NCI-H345 (cell line): ENCODE measurements around the gene CMTM4.

ENCODE experiments used
- DNase-seq: peaks from one replicate; lab custom pipeline; 2025; lab: John Stamatoyannopoulos, UW

CMTM4 gene

GRCh38 chr16:66696669-66697630 is at the start of gene CMTM4:
Gene CMTM4, minus strand, starts transcription at chr16:66696743. Its CDS starts 218 bp downstream, at chr16:66696525.
- peak; percentile 80 for DNase-seq

DNA sequence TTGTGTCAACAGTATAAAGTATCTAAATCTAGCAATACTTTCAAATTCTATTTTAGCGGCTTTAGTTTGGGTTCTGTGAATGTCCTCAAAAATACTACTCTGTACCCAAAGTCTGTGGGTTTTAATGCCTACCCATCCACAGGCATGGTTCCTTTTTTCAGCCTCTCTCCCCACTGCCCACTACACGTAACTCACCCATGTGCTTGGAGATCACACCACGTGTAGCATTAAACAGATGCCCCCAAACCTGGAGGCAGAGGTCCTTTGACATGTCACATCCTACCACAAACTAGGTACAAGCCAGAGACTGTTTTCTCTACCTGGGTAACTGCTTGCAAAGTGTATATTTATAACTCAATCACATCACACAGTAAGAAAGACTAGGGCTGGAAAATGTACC is 49.5 kb upstream of the CMTM4 start:
- DNase-seq: no peak

GRCh38 chr16:66741950-66742808 is 45.6 kb upstream of the CMTM4 start:
- no peak for DNase-seq

- DNase-seq: no peak
Measured at GRCh38 chr16:66741169-66741900, 44.8 kb upstream of the CMTM4 start.

GRCh38 chr16:66740533-66740932 is 44.0 kb upstream of the CMTM4 start:
- DNase-seq: no peak

DNA sequence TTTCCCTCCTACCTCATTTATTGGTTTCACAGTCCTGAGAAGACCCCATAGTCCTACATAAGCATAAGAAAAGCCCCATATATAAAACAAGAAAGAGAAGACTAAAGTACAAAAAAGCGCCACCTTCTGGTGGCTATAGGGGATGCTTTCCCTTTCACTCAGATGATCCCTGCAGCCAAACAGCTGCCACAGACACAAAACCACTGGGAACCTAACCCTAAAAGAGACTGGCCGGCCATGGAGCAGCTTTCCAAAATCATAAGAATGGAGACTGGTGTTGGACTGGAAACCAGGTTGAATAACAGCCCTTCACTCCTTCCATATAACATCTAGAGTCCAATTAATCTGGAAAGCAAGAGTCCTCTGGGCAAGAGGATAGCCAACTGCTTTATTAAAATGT is 43.5 kb upstream of the CMTM4 start:
- DNase-seq: no peak

DNA sequence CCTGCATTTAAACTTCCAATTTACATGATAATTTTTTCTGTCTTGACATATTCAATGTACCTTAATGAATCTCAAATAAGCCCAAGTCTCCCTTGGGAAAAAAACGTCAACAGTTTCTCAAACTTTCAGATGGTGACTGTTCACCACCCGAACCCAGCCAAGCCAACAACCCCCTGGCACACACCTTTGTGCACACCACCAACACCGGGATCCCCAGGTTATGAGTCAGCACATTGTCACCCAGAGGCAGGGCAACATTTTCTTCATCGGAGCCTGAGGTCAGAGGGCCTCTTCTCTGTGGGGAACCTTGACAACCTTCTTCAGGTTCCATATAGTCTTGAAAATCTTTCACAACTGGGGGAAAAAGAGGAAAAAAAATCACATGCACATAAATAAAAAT is 39.3 kb upstream of the CMTM4 start:
- no peak for DNase-seq

- no peak for DNase-seq
Measured at GRCh38 chr16:66731101-66731500, 34.6 kb upstream of the CMTM4 start.

- peak; percentile 5 for DNase-seq
Measured at GRCh38 chr16:66728804-66729203, 32.3 kb upstream of the CMTM4 start.

DNA sequence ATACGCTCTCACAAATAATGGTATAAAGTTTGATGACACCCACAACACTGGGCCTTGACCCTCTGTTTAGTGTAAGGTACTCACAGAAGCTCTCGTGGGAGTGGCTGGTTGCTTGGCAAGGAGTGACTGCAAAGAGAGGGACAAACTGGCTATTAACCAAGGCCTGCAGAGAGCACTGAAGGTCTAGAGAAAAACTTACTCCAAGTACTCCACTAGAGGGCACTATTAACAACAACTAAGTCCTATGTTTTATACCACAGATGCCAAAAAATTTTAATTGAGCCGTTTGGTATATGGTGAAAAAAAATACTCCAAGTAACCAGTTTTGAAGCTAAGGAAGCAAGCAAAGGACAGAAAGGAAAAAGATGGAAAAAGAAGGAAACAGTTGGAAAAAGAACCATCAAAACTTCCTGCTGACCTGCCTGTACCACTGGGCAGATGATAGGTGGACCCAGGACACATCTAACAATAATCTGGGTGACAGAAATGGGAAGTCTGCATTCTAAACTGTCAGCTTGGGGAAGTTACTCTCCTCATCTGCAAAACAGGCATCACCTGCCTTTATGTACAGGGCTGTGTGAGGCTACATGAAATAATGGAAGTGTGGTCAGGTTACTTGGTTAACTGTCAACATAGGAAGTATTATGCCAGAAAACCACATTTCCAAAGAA is 31.7 kb upstream of the CMTM4 start:
- DNase-seq: peak; percentile 37

GRCh38 chr16:66720766-66721165 is 24.2 kb upstream of the CMTM4 start:
- no peak for DNase-seq

DNA sequence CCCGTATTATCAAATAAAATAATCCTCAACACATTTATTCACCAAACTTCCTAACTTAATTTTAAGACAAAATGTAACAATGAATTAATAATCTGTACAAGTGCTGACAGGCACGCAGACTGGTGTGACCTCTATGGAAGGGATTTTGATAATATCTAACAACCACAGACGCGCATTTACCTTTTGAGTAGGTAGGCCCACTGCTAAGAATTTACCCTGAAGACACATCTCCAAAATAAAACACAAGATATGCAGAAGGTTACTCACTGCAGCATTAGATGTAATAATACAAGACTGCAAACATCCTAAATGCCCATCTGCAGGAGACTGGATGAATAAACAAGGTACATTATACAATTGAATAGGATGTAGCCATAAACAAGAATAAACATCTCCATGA is 22.7 kb upstream of the CMTM4 start:
- no peak for DNase-seq

GRCh38 chr16:66717776-66718175 is 21.2 kb upstream of the CMTM4 start:
- DNase-seq: no peak

DNA sequence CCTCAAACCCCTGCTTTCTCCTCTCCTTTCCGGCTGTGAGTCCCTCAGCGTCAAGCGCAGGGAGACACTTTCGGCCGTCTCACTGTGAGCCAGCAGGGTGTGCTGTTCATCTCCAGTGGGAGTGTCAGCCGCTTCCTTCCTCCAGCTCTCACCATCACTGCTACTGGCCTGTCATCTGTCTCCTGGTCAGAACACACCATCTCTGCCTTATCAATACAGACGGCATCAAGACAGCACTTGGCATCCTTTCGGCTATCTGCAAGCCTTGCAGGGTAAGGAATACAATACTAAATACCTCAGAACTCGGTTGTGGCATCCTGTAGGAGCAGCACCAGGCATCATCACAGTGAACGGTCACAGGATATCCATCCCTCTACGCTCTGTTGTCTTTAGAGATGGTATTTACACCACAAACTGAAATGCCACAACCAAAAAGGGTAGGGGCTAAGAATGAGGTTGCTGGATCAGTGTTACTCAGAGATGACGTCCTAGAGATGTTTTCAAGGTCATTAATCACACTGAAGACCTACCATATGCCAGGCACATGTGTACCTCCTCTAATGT is 20.7 kb upstream of the CMTM4 start:
- peak; percentile 37 for DNase-seq

DNA sequence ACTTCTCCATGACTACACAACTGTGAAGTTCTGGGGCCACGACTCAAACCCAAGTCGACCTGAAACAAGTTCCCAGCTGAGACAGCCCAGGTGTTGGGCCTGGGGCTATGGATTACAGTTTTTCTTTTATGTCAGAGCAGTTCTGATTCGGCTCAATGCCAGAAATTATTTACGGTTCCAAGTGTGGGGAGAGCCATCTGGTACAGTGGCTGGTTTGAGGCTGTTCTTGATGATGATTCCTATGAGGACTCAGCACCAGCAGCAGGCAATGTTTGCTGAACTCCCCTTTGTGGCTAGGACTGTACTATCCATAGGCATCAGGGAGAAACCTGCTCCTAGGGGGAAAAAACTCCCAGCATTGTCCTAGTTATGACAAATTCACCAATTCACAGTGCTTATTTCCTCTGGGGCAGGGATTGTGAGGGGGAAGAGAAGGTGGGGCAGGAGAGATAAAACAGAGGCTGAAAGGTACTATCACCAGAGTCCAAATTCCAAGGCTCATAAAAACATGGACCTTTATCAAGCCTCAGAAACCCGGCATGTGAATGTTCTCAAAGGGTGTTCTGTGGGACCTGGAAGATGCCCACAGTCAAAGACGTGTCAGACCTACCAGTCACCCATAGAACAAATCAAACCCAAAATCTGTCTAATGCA is 18.2 kb upstream of the CMTM4 start:
- peak; percentile 19 for DNase-seq

DNA sequence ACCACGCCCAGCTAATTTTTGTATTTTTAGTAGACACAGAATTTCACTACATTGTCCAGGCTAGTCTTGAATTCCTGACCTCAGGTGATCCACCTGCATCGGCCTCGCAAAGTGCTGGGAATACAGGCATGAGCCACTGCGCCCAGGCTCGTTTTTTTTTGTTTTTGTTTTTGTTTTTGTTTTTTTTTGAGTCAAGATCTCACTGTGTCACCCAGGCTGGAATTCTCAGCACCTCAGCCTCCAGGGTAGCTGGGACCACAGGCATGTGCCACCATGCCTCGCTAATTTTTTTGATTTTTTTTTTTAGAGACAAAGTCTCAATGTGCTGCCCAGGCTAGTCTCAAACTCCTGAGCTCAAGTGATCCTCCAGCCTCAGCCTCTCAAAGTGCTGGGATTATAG is 17.5 kb upstream of the CMTM4 start:
- no peak for DNase-seq

DNA sequence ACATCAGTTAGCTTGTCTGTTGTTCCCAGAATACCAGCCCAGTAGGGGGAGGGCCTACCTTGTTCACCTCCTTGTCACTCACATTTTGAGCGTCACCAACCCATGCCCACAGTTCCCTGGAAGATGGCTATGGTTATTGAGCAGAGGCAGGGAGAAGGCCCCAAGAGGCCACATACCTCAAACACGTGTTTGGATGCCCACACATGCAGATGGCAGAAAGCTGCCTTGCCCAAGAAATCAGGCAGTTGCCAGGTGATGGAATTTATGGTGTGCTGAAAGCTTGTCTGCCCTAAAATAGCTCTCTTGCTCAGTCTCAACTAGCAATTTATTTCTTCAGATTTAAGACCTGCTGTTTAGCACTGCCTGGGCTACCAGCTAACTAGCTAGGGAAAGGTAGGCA is 16.5 kb upstream of the CMTM4 start:
- DNase-seq: no peak

DNA sequence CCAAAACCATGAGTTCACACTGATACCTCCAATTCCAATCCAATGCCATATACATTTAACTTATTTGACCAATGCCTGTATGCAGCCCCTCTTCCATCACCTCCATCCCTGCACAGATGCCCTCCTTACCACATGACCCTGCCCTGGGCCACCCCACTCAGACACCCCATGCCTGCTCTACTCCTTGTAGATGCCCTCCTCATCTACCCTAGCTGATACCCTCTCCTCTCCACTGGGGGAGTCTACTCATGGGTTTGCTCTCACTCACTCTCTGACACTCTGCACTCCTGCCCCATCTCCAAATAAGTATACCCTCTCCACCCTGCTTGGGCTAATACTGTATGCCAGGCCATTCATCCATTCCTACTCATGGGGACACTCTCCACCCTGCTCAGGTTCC is 16.0 kb upstream of the CMTM4 start:
- no peak for DNase-seq

DNA sequence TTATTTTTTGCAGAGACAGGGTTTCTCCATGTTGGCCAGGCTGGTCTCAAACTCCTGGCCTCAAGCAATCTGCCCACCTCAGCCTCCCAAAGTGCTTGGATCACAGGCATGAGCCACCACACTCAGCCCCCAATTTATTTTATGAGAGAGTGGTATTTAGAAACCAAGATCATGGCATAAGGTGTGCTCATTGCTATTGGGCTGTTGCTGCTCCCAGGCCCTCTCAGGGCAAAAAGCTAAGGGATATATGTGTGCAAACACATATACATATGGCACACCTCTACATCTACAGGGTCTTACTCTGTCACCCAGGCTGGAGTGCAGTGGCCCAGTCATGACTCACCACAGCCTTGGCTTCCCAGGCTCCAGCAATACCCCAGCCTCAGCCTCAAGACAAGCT is 15.0 kb upstream of the CMTM4 start:
- no peak for DNase-seq

- DNase-seq: no peak
Measured at GRCh38 chr16:66706506-66706880, 9.9 kb upstream of the CMTM4 start.
